ENCODE data around the gene MRPS18A.
"Not testable (repeated sequence)": the region's sequence is repeated elsewhere in the genome, so short reads cannot be mapped to it uniquely, and the experiment has no call there.

The MRPS18A gene

DNA sequence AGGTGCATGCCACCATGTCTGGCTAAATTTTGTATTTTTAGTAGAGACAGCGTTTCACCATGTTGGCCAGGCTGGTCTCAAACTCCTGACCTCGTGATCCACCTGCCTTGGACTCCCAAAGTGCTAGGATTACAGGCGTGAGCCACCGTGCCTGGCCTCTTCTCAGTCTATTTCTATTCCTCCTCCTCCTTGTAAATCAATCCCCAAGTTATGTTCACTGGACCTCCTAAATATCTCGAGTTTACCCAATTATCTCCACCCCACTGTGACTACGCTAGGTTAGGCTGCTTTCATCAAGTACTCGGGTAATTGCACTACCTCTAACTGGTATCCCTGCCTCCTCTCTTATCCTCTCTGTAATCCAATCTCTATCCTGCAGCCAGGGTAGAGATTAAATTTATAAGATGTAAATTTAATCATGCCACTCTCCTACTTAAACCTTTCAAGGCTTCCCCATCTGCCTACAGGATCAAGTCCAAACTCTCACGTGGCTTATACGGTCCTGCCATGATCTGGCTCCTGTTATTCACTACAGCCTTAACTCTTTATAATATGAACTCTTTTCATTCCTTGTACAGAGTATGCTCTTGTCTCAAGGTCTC, 52.8 kb downstream of the MRPS18A start:
- no peak for DNase-seq (ENCODE audit: low spot score)

DNA sequence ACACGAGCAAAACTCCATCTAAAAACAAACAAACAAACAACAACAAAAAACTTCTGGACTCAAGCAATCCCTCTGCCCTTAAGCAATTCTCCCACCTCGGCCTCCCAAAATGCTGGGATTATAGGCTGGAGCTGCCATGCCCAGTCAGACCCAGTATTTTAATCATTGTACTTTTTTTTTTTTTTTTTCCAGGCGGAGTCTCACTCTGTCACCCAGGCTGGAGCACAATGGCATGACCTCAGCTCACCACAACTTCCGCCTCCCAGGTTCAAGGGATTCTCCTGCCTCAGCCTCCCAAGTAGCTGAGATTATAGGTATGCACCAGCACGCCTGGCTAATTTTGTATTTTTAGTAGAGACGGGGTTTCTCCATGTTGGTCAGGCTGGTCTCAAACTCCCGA, 54.6 kb downstream of the MRPS18A start:
- not testable (repeated sequence) for DNase-seq (ENCODE audit: low spot score)

- DNase-seq (ENCODE audit: low spot score), result no peak
Measured at GRCh38 chr6:43630980-43631619, 56.5 kb downstream of the MRPS18A start.

GRCh38 chr6:43629505-43630300, 57.9 kb downstream of the MRPS18A start:
- DNase-seq (ENCODE audit: low spot score), result peak; percentile 99

DNA sequence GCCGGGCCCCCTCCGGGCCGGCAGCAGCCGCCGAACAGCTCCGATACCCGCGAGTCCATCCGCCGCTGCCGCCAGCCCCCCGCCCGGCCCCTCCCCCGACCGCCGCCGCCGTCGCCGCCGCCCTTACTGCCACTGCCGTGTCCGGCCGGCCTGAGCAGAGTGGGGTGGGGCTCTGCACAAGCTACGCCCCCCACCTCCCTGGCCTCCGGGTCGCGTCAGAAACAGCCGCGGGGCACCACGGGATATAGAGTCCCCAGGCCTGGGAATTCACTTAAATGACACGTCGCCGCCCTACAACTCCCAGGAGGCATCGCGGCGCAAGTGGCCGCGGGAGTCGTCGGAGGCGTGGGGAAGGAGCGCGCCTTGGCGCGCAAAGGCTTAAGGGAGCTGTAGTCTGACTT, 58.5 kb downstream of the MRPS18A start, which contains the start of gene GTPBP2:
TSS of gene GTPBP2 (minus strand) at position 161 of the 401 bp plus-strand sequence. CDS start at position 59, 102 bp downstream.
- peak; percentile 97 for DNase-seq (ENCODE audit: low spot score)

DNA sequence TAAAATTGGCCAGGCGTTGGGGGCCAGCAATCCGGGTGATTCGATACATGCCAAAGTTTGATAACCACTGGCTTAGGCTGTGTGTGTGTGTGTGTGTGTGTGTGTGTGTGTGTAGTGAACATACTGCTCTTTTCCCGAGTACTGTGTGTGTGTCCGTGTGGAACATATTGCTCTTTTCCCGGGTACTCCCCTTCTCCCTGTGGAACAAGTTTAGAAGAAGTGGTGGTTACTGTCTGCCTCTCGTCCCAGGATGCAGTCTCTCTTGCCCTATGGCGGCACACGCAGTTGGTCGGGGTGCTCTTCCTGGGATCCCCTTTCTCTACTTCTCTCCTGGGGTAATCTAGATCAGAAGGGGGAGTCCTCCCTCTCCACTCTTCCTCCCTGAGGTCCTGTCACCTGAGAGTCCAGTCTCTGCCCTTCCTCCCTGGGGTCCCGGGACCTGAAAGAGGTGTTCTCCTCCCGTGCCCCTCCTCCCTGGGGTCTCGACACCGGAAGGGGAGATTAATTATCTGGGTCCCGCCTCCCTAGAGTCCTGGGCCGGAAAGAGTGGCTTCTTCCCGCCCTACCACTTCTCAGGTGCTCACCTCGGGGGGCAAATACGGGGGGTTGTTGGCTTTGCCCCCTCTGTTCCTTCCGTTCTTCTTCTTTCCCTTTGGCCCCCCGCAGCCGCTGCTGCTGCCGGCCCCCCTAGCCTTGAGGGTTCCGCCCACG, 59.0 kb downstream of the MRPS18A start:
- DNase-seq (ENCODE audit: low spot score), result peak; percentile 33

DNA sequence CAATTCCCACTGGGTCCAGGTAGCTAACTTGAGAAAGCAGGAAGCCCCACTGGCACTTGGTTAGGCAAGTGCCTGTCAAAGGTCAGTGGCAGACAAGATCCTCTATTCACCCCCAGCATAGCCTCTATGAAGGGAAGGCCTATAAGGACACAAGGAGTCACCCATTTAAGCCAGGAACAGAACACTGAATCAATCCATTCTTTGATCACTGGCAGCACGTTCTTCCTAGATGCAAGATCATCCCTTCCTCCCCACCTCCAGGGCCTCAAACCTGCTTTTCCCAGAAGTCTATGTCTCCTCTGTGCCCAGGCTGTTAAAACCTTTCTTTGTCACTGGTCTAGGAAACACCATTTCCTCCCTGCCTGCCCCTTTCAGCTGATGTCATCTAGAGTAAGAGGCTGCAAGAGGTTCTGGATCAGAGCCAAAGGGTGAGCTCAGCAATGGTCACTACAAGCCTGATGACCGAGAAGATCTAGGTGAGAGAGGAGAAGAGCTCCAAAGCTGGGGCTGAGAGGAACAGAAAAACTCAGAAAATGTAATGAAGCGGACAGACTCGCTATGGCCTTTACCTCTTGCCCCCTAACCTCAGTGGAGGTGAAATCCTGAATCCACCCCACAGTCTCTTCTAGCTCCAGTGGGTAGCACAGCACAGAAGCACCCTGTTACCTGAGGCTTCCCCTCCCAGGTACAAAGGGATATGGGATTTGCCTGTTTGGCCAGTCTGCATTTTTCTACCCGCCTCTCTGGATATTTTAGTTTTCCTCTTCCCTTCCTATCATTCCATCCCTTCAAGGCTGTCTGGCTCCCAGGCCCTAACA, 60.4 kb downstream of the MRPS18A start:
- DNase-seq (ENCODE audit: low spot score), result peak; percentile 94

DNA sequence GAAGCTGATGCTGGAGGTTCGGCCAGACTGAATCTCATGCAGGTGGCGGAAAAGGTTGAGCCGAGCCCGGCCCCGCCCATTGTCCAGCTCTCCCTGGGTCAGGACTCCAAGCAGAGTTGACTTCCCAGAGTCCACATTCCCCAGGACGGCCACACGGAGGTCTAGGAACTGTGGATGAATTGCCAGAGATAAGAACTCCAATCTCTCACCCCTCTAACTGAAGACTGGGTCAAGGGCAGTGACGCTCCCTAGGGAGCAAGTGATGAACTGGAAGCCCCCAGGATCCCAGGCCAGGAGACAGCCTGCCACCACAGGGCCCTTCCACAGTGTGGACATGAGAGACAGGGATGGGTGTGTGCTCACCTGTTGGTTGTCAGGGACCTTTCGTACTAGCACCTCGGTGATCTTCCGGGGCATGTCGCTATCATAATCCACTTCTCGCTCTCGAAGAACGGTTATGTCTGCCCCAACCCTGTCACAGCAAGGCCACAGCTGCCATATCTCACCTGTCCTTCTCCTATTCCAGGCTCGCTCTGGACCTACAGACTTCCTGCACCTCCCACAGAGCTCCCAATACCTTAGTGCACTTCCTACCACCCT, 62.1 kb downstream of the MRPS18A start:
- DNase-seq (ENCODE audit: low spot score), result no peak

- DNase-seq (ENCODE audit: low spot score), result no peak
Measured at GRCh38 chr6:43624786-43625288, 62.8 kb downstream of the MRPS18A start.

DNA sequence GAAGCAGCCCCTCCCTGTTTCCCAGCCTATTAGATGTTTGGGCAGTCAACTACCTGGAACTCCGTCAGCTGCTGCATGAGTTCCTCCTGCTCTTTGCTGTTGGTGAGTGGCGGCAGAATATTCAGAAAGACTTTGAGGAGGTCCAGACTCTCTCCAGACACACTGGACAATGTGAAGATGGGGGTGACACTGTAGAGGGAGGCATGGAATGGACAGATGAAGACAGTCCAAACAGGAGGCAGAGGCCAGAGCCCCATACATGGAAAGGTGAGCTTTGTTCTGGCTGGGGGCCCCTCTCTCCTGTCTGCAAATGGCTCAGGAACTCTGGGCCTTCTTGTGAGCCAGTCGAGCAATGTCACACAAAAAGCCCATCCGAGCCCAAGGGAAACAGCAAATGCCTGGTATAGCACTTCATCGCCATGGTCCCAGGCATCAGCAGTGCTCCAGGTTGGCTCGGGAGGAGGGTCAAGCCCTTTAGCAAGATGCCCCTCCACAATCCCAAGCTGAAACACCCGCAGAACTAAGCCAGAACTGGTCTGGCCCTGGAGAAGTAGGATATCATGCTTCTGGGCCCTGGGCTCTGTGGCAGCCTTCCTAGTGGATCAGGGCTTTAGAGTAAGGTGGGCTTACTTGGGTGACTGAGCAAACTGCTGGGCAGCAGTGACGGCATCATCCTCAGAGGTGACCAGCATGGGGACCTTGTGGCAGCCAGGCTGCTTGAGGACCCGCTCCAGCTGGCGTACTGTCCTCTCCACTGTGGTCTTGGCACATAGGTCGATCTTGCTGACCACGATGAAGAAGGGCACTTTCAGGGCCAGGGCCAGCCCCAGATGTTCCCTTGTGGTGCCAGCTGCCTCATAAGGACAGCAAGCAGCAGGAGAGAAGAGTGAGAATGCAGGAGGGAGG, 63.5 kb downstream of the MRPS18A start:
- DNase-seq (ENCODE audit: low spot score), result no peak

GRCh38 chr6:43622541-43622940, 65.0 kb downstream of the MRPS18A start:
- DNase-seq (ENCODE audit: low spot score), result no peak

GRCh38 chr6:43621836-43622180, 65.8 kb downstream of the MRPS18A start:
- no peak for DNase-seq (ENCODE audit: low spot score)

All from AG08395 (cell line).